Mesenchymal stem cell (in vitro differentiated cells and primary cell): ENCODE results near the gene PLCB1.
A peak's percentile ranks its signal among the peaks of the same experiment; 100 is the strongest.

Experiments
- DNase-seq: peaks from one replicate; pipeline ENCODE4 v3.0.0-alpha.2; 2013
- H2AFZ ChIP-seq: one replicate; pipeline ENCODE4 v1.6.1; 2013; ENCODE audit warnings: low read depth, mild to moderate bottlenecking, control low read depth, inconsistent platforms, low read length, moderate library complexity
- H2AK5ac ChIP-seq: 2 replicates; pipeline ENCODE4 v1.6.1; 2013; ENCODE audit warnings: low read length, moderate library complexity, mild to moderate bottlenecking, inconsistent platforms; ENCODE audit not compliant: severe bottlenecking
- H2BK120ac ChIP-seq: one replicate; pipeline ENCODE4 v1.6.1; 2013; ENCODE audit warnings: low read depth, mild to moderate bottlenecking, inconsistent platforms, low read length, moderate library complexity
- H2BK12ac ChIP-seq, 2 experiments: one replicate each; pipeline ENCODE4 v1.6.1; 2013; ENCODE audit warnings: inconsistent platforms in 2 of 2, low read length in 2 of 2, mild to moderate bottlenecking in 2 of 2, moderate library complexity in 2 of 2, control low read depth in 1 of 2
- H2BK15ac ChIP-seq: one replicate; pipeline ENCODE4 v1.6.1; 2013; ENCODE audit warnings: mild to moderate bottlenecking, low read depth, inconsistent platforms; ENCODE audit not compliant: poor library complexity, severe bottlenecking
- H2BK5ac ChIP-seq: 2 replicates; pipeline ENCODE4 v1.6.1; 2013; ENCODE audit warnings: low read depth, mild to moderate bottlenecking, low read length, control low read depth, inconsistent platforms; ENCODE audit not compliant: poor library complexity, severe bottlenecking
- H3K14ac ChIP-seq, 2 experiments: one replicate each; pipeline ENCODE4 v1.6.1; 2013; ENCODE audit warnings: inconsistent platforms in 2 of 2, low read length in 2 of 2, control low read depth in 1 of 2, mild to moderate bottlenecking in 1 of 2, moderate library complexity in 1 of 2
- H3K18ac ChIP-seq, 2 experiments: one replicate each; pipeline ENCODE4 v1.6.1; 2013; ENCODE audit warnings: inconsistent platforms in 2 of 2, low read length in 2 of 2, control low read depth in 1 of 2, low read depth in 1 of 2, mild to moderate bottlenecking in 1 of 2
- H3K23ac ChIP-seq, 2 experiments: one replicate each; pipeline ENCODE4 v1.6.1; 2013; ENCODE audit warnings: inconsistent platforms in 2 of 2, low read length in 2 of 2, mild to moderate bottlenecking in 2 of 2, moderate library complexity in 2 of 2, control low read depth in 1 of 2
- H3K27ac ChIP-seq: 2 replicates; pipeline ENCODE4 v1.5.1; 2013; ENCODE audit warnings: mild to moderate bottlenecking, moderate library complexity, low read length, control low read depth, inconsistent platforms; ENCODE audit not compliant: poor library complexity, severe bottlenecking
- H3K27me3 ChIP-seq, 2 experiments: 2 replicates each; pipeline versions ENCODE4 v1.6.1 to v1.7.0; 2013; ENCODE audit warnings: low read length in 2 of 2, mild to moderate bottlenecking in 2 of 2, moderate library complexity in 2 of 2, control low read depth in 1 of 2, inconsistent platforms in 1 of 2; ENCODE audit not compliant: control insufficient read depth in 1 of 2, insufficient read depth in 1 of 2
- H3K36me3 ChIP-seq, 2 experiments: 2 replicates each; pipeline versions ENCODE4 v1.6.1 to v1.7.0; 2013; ENCODE audit warnings: low read length in 2 of 2, control low read depth in 1 of 2, inconsistent platforms in 1 of 2, low read depth in 1 of 2, mild to moderate bottlenecking in 1 of 2; ENCODE audit not compliant: insufficient read depth in 2 of 2, control insufficient read depth in 1 of 2
- H3K4ac ChIP-seq, 2 experiments: one replicate each; pipeline ENCODE4 v1.6.1; 2013; ENCODE audit warnings: inconsistent platforms in 2 of 2, low read length in 2 of 2, mild to moderate bottlenecking in 2 of 2, moderate library complexity in 2 of 2, control low read depth in 1 of 2, low read depth in 1 of 2
- H3K4me1 ChIP-seq: 2 replicates; pipeline ENCODE4 v1.6.1; 2013; ENCODE audit warnings: low read depth, low read length, control low read depth; ENCODE audit not compliant: control insufficient read depth, insufficient read depth
- H3K4me2 ChIP-seq: 2 replicates; pipeline ENCODE4 v1.6.1; 2013; ENCODE audit warnings: low read length, mild to moderate bottlenecking, inconsistent platforms; ENCODE audit not compliant: poor library complexity, severe bottlenecking
- H3K4me3 ChIP-seq, 2 experiments: 2 replicates each; pipeline versions ENCODE4 v1.5.1 to v1.7.0; 2013; ENCODE audit warnings: low read length in 2 of 2, mild to moderate bottlenecking in 2 of 2, control low read depth in 1 of 2, low read depth in 1 of 2; ENCODE audit not compliant: insufficient read depth in 1 of 2
- H3K79me1 ChIP-seq: replicated peaks from 2 replicates; pipeline ENCODE4 v1.6.1; 2013; ENCODE audit warnings: mild to moderate bottlenecking, control low read depth, low read length, inconsistent platforms; ENCODE audit not compliant: poor library complexity, severe bottlenecking
- H3K9ac ChIP-seq: 2 replicates; pipeline ENCODE4 v1.7.0; 2013; ENCODE audit warnings: mild to moderate bottlenecking, low read length, moderate library complexity
- H3K9me3 ChIP-seq: 2 replicates; pipeline ENCODE4 v1.7.0; 2013; ENCODE audit warnings: mild to moderate bottlenecking, low read length; ENCODE audit not compliant: control insufficient read depth
- H4K8ac ChIP-seq: one replicate; pipeline ENCODE4 v1.6.1; 2013; ENCODE audit warnings: inconsistent platforms, mild to moderate bottlenecking, low read length, moderate library complexity
- H4K91ac ChIP-seq: one replicate; pipeline ENCODE4 v1.6.1; 2013; ENCODE audit warnings: mild to moderate bottlenecking, low read length, inconsistent platforms
- WGBS: methylation state at CpG from one replicate; pipeline ENCODE4 v1.1.7; 2013; ENCODE audit warnings: mixed read lengths; 5-methylcytosine and 5-hydroxymethylcytosine counted together

The PLCB1 gene

GRCh38 chr20:8326899-8327298, 194.8 kb downstream of the PLCB1 start:
- H3K4ac ChIP-seq: no peak overlapping the region
- H3K36me3 ChIP-seq: no peaks in the 10 kb centered on the region
- H3K27ac ChIP-seq: no peak overlapping the region
- no peak overlapping the region for H2BK15ac ChIP-seq
- DNase-seq: no peak
- no peaks in the 10 kb centered on the region for H3K27me3 ChIP-seq
- no peak overlapping the region for H3K23ac ChIP-seq
- H3K79me1 ChIP-seq: no peaks in the 10 kb centered on the region
- H3K9ac ChIP-seq: no peak overlapping the region
- WGBS: 90% methylated on average over 5 of the region's 5 CpGs
- no peaks in the 10 kb centered on the region for H3K9me3 ChIP-seq
- no peak overlapping the region for H3K4me3 ChIP-seq
- no peak overlapping the region for H4K8ac ChIP-seq
- no peak overlapping the region for H2BK120ac ChIP-seq
- H2BK12ac ChIP-seq: no peak overlapping the region
- H3K4me1 ChIP-seq: peaks cover 2% of the 10 kb centered on the region
- H2AFZ ChIP-seq: no peak overlapping the region
- H3K18ac ChIP-seq: no peak overlapping the region
- no peak overlapping the region for H3K4me2 ChIP-seq
- H3K14ac ChIP-seq: no peak overlapping the region
- H4K91ac ChIP-seq: no peak overlapping the region
- H2BK5ac ChIP-seq: no peak overlapping the region
- peak overlapping the region; percentile 25 for H2AK5ac ChIP-seq

GRCh38 chr20:8328189-8328588, 196.1 kb downstream of the PLCB1 start:
- no peak overlapping the region for H3K18ac ChIP-seq
- H2BK12ac ChIP-seq: no peak overlapping the region
- no peak overlapping the region for H2BK5ac ChIP-seq
- no peak overlapping the region for H3K27ac ChIP-seq
- H3K36me3 ChIP-seq: no peaks in the 10 kb centered on the region
- H3K4me2 ChIP-seq: no peak overlapping the region
- no peak overlapping the region for H3K4me3 ChIP-seq
- no peaks in the 10 kb centered on the region for H3K79me1 ChIP-seq
- no peak for DNase-seq
- WGBS: no CpG with 5 or more reads among the region's 1 CpG
- no peaks in the 10 kb centered on the region for H3K27me3 ChIP-seq
- H3K23ac ChIP-seq: no peak overlapping the region
- H3K4me1 ChIP-seq: peaks cover 2% of the 10 kb centered on the region
- H2BK15ac ChIP-seq: no peak overlapping the region
- no peak overlapping the region for H4K8ac ChIP-seq
- no peak overlapping the region for H2AK5ac ChIP-seq
- no peak overlapping the region for H3K9ac ChIP-seq
- H3K9me3 ChIP-seq: no peaks in the 10 kb centered on the region
- no peak overlapping the region for H2BK120ac ChIP-seq
- H3K14ac ChIP-seq: no peak overlapping the region
- H3K4ac ChIP-seq: no peak overlapping the region
- no peak overlapping the region for H2AFZ ChIP-seq
- H4K91ac ChIP-seq: no peak overlapping the region

- no peak overlapping the region for H3K4me3 ChIP-seq
- H3K9me3 ChIP-seq: no peaks in the 10 kb centered on the region
- no peak overlapping the region for H3K23ac ChIP-seq
- H3K4me1 ChIP-seq: peaks cover 2% of the 10 kb centered on the region
- H2AFZ ChIP-seq: no peak overlapping the region
- no peaks in the 10 kb centered on the region for H3K27me3 ChIP-seq
- H2BK120ac ChIP-seq: no peak overlapping the region
- H3K36me3 ChIP-seq: no peaks in the 10 kb centered on the region
- H2BK12ac ChIP-seq: no peak overlapping the region
- no peaks in the 10 kb centered on the region for H3K79me1 ChIP-seq
- H4K91ac ChIP-seq: no peak overlapping the region
- WGBS: 91% methylated on average over 2 of the region's 3 CpGs
- H2BK15ac ChIP-seq: no peak overlapping the region
- H3K27ac ChIP-seq: no peak overlapping the region
- no peak overlapping the region for H4K8ac ChIP-seq
- no peak overlapping the region for H3K4me2 ChIP-seq
- no peak for DNase-seq
- H3K18ac ChIP-seq: no peak overlapping the region
- no peak overlapping the region for H2AK5ac ChIP-seq
- H3K4ac ChIP-seq: no peak overlapping the region
- H3K14ac ChIP-seq: no peak overlapping the region
- no peak overlapping the region for H3K9ac ChIP-seq
- H2BK5ac ChIP-seq: no peak overlapping the region
Observed at GRCh38 chr20:8330319-8330784, 198.3 kb downstream of the PLCB1 start.

GRCh38 chr20:8330785-8331695, 199.0 kb downstream of the PLCB1 start:
- no peaks in the 10 kb centered on the region for H3K36me3 ChIP-seq
- H3K4me2 ChIP-seq: no peak overlapping the region
- H3K27ac ChIP-seq: peak overlapping the region; percentile 64
- H3K14ac ChIP-seq: no peak overlapping the region
- H3K4me3 ChIP-seq: no peak overlapping the region
- no peak overlapping the region for H3K4ac ChIP-seq
- H3K79me1 ChIP-seq: no peaks in the 10 kb centered on the region
- no peak overlapping the region for H2BK5ac ChIP-seq
- H3K9me3 ChIP-seq: no peaks in the 10 kb centered on the region
- H3K27me3 ChIP-seq: no peaks in the 10 kb centered on the region
- H3K4me1 ChIP-seq: peaks cover 2% of the 10 kb centered on the region
- H2AK5ac ChIP-seq: no peak overlapping the region
- H4K8ac ChIP-seq: no peak overlapping the region
- no peak overlapping the region for H3K18ac ChIP-seq
- H3K23ac ChIP-seq: no peak overlapping the region
- WGBS: 93% methylated on average over 2 of the region's 3 CpGs
- no peak overlapping the region for H3K9ac ChIP-seq
- no peak for DNase-seq
- H2AFZ ChIP-seq: no peak overlapping the region
- no peak overlapping the region for H2BK12ac ChIP-seq
- H2BK120ac ChIP-seq: no peak overlapping the region
- H4K91ac ChIP-seq: no peak overlapping the region
- no peak overlapping the region for H2BK15ac ChIP-seq
